ENCODE data around the gene FBXO9. TPM values are rescaled to one million over a fixed set of nuclear protein-coding genes. Genes with fewer than 3 reads are reported as not detected.

Gene FBXO9
- total RNA-seq, 1 donor from 2014 or later = 50.8 TPM

- no peaks in the 10 kb centered on the region for H3K9me3 ChIP-seq (ENCODE audit: low read depth)
- peaks cover 4% of the 10 kb centered on the region for H3K4me1 Mint-ChIP-seq
- no peaks in the 10 kb centered on the region for H3K36me3 ChIP-seq
- H3K4me1 ChIP-seq = no peaks in the 10 kb centered on the region
- H3K4me3 Mint-ChIP-seq = no peak overlapping the region
- no peaks in the 10 kb centered on the region for H3F3A ChIP-seq (ENCODE audit: low read depth)
- H3K36me3 Mint-ChIP-seq = no peaks in the 10 kb centered on the region
- TF ChIP-seq EZH2 (IDR thresholded peaks at IDR 0.05) = no peak
- no peak for TF ChIP-seq CTCF (IDR thresholded peaks at IDR 0.05)
- TF ChIP-seq EZH2phosphoT487 (IDR thresholded peaks at IDR 0.05) = no peak
- H3K4me2 ChIP-seq = no peak overlapping the region
- H3K27ac ChIP-seq = no peak overlapping the region
- no peaks in the 10 kb centered on the region for H3K9me3 Mint-ChIP-seq
- no peaks in the 10 kb centered on the region for H3K27me3 ChIP-seq
- H3K27ac Mint-ChIP-seq = no peak overlapping the region
- H3K27me3 Mint-ChIP-seq (ENCODE audit: insufficient read depth, low read depth) = peaks cover 4% of the 10 kb centered on the region
- H2AFZ ChIP-seq (replicated peaks) = no peak overlapping the region
- H3K9ac ChIP-seq = no peak overlapping the region
- no peak overlapping the region for H3K4me3 ChIP-seq
- H4K20me1 ChIP-seq (ENCODE audit: low read depth) = no peaks in the 10 kb centered on the region
- H3K79me2 ChIP-seq (ENCODE audit: low read depth) = no peaks in the 10 kb centered on the region
- DNase-seq (ENCODE audit: low spot score) = no peak
These were observed 49.9 kb downstream of the FBXO9 start for GRCh38 chr6:53115113-53115512.

GRCh38 chr6:53115741-53116140, 50.5 kb downstream of the FBXO9 start:
- no peak for TF ChIP-seq CTCF (IDR thresholded peaks at IDR 0.05)
- TF ChIP-seq EZH2phosphoT487 (IDR thresholded peaks at IDR 0.05) = no peak
- no peak for TF ChIP-seq EZH2 (IDR thresholded peaks at IDR 0.05)
- no peaks in the 10 kb centered on the region for H3K9me3 Mint-ChIP-seq
- no peak overlapping the region for H3K9ac ChIP-seq

GRCh38 chr6:53119349-53119748, 54.1 kb downstream of the FBXO9 start:
- Mint-ChIP-seq H3K27ac (no peak overlapping the region), H3K9me3 (no peaks in the 10 kb centered on the region), H3K4me3 (no peak overlapping the region), H3K27me3 (ENCODE audit: insufficient read depth, low read depth) (peaks cover 4% of the 10 kb centered on the region), H3K36me3 (no peaks in the 10 kb centered on the region), H3K4me1 (peaks cover 3% of the 10 kb centered on the region)
- H3F3A ChIP-seq (ENCODE audit: low read depth) = no peaks in the 10 kb centered on the region
- no peak overlapping the region for H3K9ac ChIP-seq
- no peak overlapping the region for H3K27ac ChIP-seq
- no peak for DNase-seq (ENCODE audit: low spot score)
- H3K9me3 ChIP-seq (ENCODE audit: low read depth) = no peaks in the 10 kb centered on the region
- H4K20me1 ChIP-seq (ENCODE audit: low read depth) = no peaks in the 10 kb centered on the region
- no peak for TF ChIP-seq EZH2 (IDR thresholded peaks at IDR 0.05)
- no peak for TF ChIP-seq CTCF (IDR thresholded peaks at IDR 0.05)
- no peak for TF ChIP-seq EZH2phosphoT487 (IDR thresholded peaks at IDR 0.05)
- no peak overlapping the region for H3K4me2 ChIP-seq
- H3K4me1 ChIP-seq = no peaks in the 10 kb centered on the region
- H3K36me3 ChIP-seq = no peaks in the 10 kb centered on the region
- H3K79me2 ChIP-seq (ENCODE audit: low read depth) = no peaks in the 10 kb centered on the region
- H2AFZ ChIP-seq (replicated peaks) = no peak overlapping the region
- no peaks in the 10 kb centered on the region for H3K27me3 ChIP-seq
- H3K4me3 ChIP-seq = no peak overlapping the region

More at GRCh38 chr6:53115741-53116140, 50.5 kb downstream of the FBXO9 start:
- Mint-ChIP-seq H3K4me3 (no peak overlapping the region), H3K4me1 (peaks cover 4% of the 10 kb centered on the region), H3K36me3 (no peaks in the 10 kb centered on the region), H3K27me3 (ENCODE audit: insufficient read depth, low read depth) (peaks cover 4% of the 10 kb centered on the region), H3K27ac (no peak overlapping the region)
- H3K4me2 ChIP-seq = no peak overlapping the region
- H4K20me1 ChIP-seq (ENCODE audit: low read depth) = no peaks in the 10 kb centered on the region
- no peaks in the 10 kb centered on the region for H3F3A ChIP-seq (ENCODE audit: low read depth)
- no peak overlapping the region for H3K27ac ChIP-seq
- no peaks in the 10 kb centered on the region for H3K36me3 ChIP-seq
- no peaks in the 10 kb centered on the region for H3K27me3 ChIP-seq
- no peaks in the 10 kb centered on the region for H3K9me3 ChIP-seq (ENCODE audit: low read depth)
- DNase-seq (ENCODE audit: low spot score) = no peak
- H3K4me3 ChIP-seq = no peak overlapping the region
- H2AFZ ChIP-seq (replicated peaks) = no peak overlapping the region
- no peaks in the 10 kb centered on the region for H3K79me2 ChIP-seq (ENCODE audit: low read depth)
- no peaks in the 10 kb centered on the region for H3K4me1 ChIP-seq

Data from neural progenitor cell (in vitro differentiated cells).